Hepatocyte (in vitro differentiated cells): Measurements from ENCODE around the gene C5orf15. TPM values are rescaled to one million over a fixed set of nuclear protein-coding genes. Genes with fewer than 3 reads are reported as not detected.

Experiments used
- DNase-seq: peaks from one replicate; pipeline ENCODE4 v3.0.0-alpha.2; 2016; ENCODE audit warnings: low spot score
- H2AFZ ChIP-seq: fragments of 200-600 bp; sonication (generic); 2 replicates; pipeline ENCODE4 v1.6.0; 2016; ENCODE audit warnings: antibody characterized with exemption, mild to moderate bottlenecking
- H3K27ac ChIP-seq: fragments of 200-600 bp; sonication (generic); 2 replicates; pipeline ENCODE4 v1.5.1; 2016; ENCODE audit warnings: mild to moderate bottlenecking
- H3K27me3 ChIP-seq: fragments of 200-600 bp; sonication (generic); 2 replicates; pipeline ENCODE4 v1.6.1; 2016
- H3K36me3 ChIP-seq: fragments of 200-600 bp; sonication (generic); replicated peaks from 2 replicates; pipeline ENCODE4 v1.5.1; 2016; ENCODE audit warnings: low read depth; ENCODE audit not compliant: insufficient read depth
- H3K4me1 ChIP-seq: fragments of 200-600 bp; sonication (generic); 2 replicates; pipeline ENCODE4 v1.5.1; 2016; ENCODE audit warnings: mild to moderate bottlenecking, moderate library complexity; ENCODE audit not compliant: insufficient read depth
- H3K4me2 ChIP-seq: fragments of 200-600 bp; sonication (generic); 2 replicates; pipeline ENCODE4 v1.6.0; 2016
- H3K4me3 ChIP-seq: fragments of 200-600 bp; sonication (generic); 2 replicates; pipeline ENCODE4 v1.5.1; 2016; ENCODE audit warnings: mild to moderate bottlenecking
- H3K79me2 ChIP-seq: fragments of 200-600 bp; sonication (generic); 2 replicates; pipeline ENCODE4 v1.6.0; 2017; ENCODE audit warnings: mild to moderate bottlenecking
- H3K9me2 ChIP-seq: fragments of 200-600 bp; sonication (generic); replicated peaks from 2 replicates; pipeline ENCODE4 v1.6.0; 2017; ENCODE audit warnings: mild to moderate bottlenecking; ENCODE audit not compliant: insufficient read depth
- H3K9me3 ChIP-seq: fragments of 200-600 bp; sonication (generic); 2 replicates; pipeline ENCODE4 v1.5.1; 2016; ENCODE audit warnings: low read depth, mild to moderate bottlenecking
- H4K20me1 ChIP-seq: fragments of 200-600 bp; sonication (generic); 2 replicates; pipeline ENCODE4 v1.6.0; 2016; ENCODE audit warnings: mild to moderate bottlenecking; ENCODE audit not compliant: insufficient read depth, poor library complexity, severe bottlenecking
- EZH2 ChIP-seq: fragments of 200-600 bp; sonication (generic); IDR thresholded peaks from 2 replicates; pipeline ENCODE4 v1.6.1; 2016; ENCODE audit warnings: antibody characterized with exemption, mild to moderate bottlenecking, borderline replicate concordance
- EZH2phosphoT487 ChIP-seq: fragments of 200-600 bp; sonication (generic); IDR thresholded peaks from one replicate; pipeline ENCODE4 v1.6.1; 2018; ENCODE audit warnings: antibody characterized with exemption, mild to moderate bottlenecking, low read depth, moderate library complexity; ENCODE audit not compliant: unreplicated experiment, severe bottlenecking
- WGBS: methylation state at CpG from one replicate; pipeline ENCODE4 v1.1.6; 2016; ENCODE audit warnings: low lambda C conversion rate; ENCODE audit errors: missing lambda C conversion rate; 5-methylcytosine and 5-hydroxymethylcytosine counted together
- polyA plus RNA-seq: library from polyadenylated mRNA; unstranded; fragments of >200 nt; fragmentation: Nextera tagmentation; extraction: Ambion mirVana; gene quantifications from 2 replicates; pipeline ENCODE4 v1.2.1, GENCODE V29; 2016
- total RNA-seq: library from RNA; depleted of rRNA; stranded (reverse); fragments of >200 nt; gene quantifications from 2 replicates; pipeline ENCODE4 v1.2.3, GENCODE V29; 2014
- TF ChIP-seq, protein P1 (sequence below): fragments of 200-600 bp; sonication (generic); IDR thresholded peaks from 2 replicates; pipeline ENCODE4 v1.5.1; 2016; ENCODE audit warnings: antibody characterized with exemption, mild to moderate bottlenecking; ENCODE audit not compliant: poor library complexity

Gene C5orf15
- total and polyA plus RNA-seq, 2 experiments from 2014 or later, result 76.6 to 124 TPM

GRCh38 chr5:133933169-133933509 lies 35.3 kb downstream of the C5orf15 start:
- 50% methylated on average over 3 of the region's 3 CpGs for WGBS
- Histone ChIP-seq H3K4me1 (peaks cover 5% of the 10 kb centered on the region), H4K20me1 (no peaks in the 10 kb centered on the region), H3K27me3 (no peaks in the 10 kb centered on the region), H3K9me3 (no peaks in the 10 kb centered on the region), H2AFZ (no peak overlapping the region), H3K79me2 (no peaks in the 10 kb centered on the region), H3K4me3 (no peak overlapping the region), H3K9me2 (no peaks in the 10 kb centered on the region), H3K36me3 (no peaks in the 10 kb centered on the region), H3K27ac (no peak overlapping the region), H3K4me2 (no peak overlapping the region)
- TF ChIP-seq EZH2, result no peak
- TF ChIP-seq, protein P1, sequence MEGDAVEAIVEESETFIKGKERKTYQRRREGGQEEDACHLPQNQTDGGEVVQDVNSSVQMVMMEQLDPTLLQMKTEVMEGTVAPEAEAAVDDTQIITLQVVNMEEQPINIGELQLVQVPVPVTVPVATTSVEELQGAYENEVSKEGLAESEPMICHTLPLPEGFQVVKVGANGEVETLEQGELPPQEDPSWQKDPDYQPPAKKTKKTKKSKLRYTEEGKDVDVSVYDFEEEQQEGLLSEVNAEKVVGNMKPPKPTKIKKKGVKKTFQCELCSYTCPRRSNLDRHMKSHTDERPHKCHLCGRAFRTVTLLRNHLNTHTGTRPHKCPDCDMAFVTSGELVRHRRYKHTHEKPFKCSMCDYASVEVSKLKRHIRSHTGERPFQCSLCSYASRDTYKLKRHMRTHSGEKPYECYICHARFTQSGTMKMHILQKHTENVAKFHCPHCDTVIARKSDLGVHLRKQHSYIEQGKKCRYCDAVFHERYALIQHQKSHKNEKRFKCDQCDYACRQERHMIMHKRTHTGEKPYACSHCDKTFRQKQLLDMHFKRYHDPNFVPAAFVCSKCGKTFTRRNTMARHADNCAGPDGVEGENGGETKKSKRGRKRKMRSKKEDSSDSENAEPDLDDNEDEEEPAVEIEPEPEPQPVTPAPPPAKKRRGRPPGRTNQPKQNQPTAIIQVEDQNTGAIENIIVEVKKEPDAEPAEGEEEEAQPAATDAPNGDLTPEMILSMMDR, result no peak
- no peak for TF ChIP-seq EZH2phosphoT487
- DNase-seq, result no peak

GRCh38 chr5:133932441-133933168 lies 35.8 kb downstream of the C5orf15 start:
- H3K9me3 ChIP-seq, result no peaks in the 10 kb centered on the region
- no peaks in the 10 kb centered on the region for H4K20me1 ChIP-seq
- H3K27me3 ChIP-seq, result no peaks in the 10 kb centered on the region
- peaks cover under 1% of the 10 kb centered on the region for H3K4me1 ChIP-seq
- H3K9me2 ChIP-seq, result no peaks in the 10 kb centered on the region
- no peak overlapping the region for H3K4me2 ChIP-seq
- no peak overlapping the region for H2AFZ ChIP-seq
- no peaks in the 10 kb centered on the region for H3K79me2 ChIP-seq
- H3K4me3 ChIP-seq, result no peak overlapping the region
- no peak overlapping the region for H3K27ac ChIP-seq
- WGBS, result 90% methylated on average over 13 of the region's 13 CpGs
- TF ChIP-seq EZH2phosphoT487, result no peak
- no peak for TF ChIP-seq EZH2
- TF ChIP-seq, protein P1, result no peak
- DNase-seq, result no peak
- no peaks in the 10 kb centered on the region for H3K36me3 ChIP-seq

GRCh38 chr5:133931546-133931945 lies 36.9 kb downstream of the C5orf15 start:
- Histone ChIP-seq H3K9me3 (no peaks in the 10 kb centered on the region), H3K9me2 (no peaks in the 10 kb centered on the region), H4K20me1 (no peaks in the 10 kb centered on the region), H3K36me3 (no peaks in the 10 kb centered on the region), H3K27me3 (no peaks in the 10 kb centered on the region), H3K4me2 (no peak overlapping the region), H3K79me2 (no peaks in the 10 kb centered on the region), H3K27ac (no peak overlapping the region), H3K4me1 (peaks cover 11% of the 10 kb centered on the region), H2AFZ (no peak overlapping the region), H3K4me3 (no peak overlapping the region)
- DNase-seq, result no peak
- TF ChIP-seq EZH2, result no peak
- TF ChIP-seq, protein P1, result no peak
- TF ChIP-seq EZH2phosphoT487, result no peak
- WGBS, result 89% methylated on average over 5 of the region's 5 CpGs

- no peaks in the 10 kb centered on the region for H3K79me2 ChIP-seq
- 86% methylated on average over 3 of the region's 3 CpGs for WGBS
- peaks cover 14% of the 10 kb centered on the region for H3K4me1 ChIP-seq
- no peak overlapping the region for H3K4me3 ChIP-seq
- H3K27ac ChIP-seq, result no peak overlapping the region
- no peaks in the 10 kb centered on the region for H3K9me2 ChIP-seq
- no peak overlapping the region for H2AFZ ChIP-seq
- H4K20me1 ChIP-seq, result no peaks in the 10 kb centered on the region
- H3K36me3 ChIP-seq, result no peaks in the 10 kb centered on the region
- H3K27me3 ChIP-seq, result no peaks in the 10 kb centered on the region
- TF ChIP-seq EZH2phosphoT487 (no peak), EZH2 (no peak)
- TF ChIP-seq, protein P1, result no peak
- H3K4me2 ChIP-seq, result no peak overlapping the region
- no peak for DNase-seq
- no peaks in the 10 kb centered on the region for H3K9me3 ChIP-seq
Measured at GRCh38 chr5:133930813-133931090, 37.7 kb downstream of the C5orf15 start.
